HEK293T (cell line): ENCODE measurements around the gene FCN1.

Experiments
- FOXM1 ChIP-seq: fragments of 450-650 bp; IDR thresholded peaks from 2 replicates; pipeline ENCODE4 v1.6.1; 2017; ENCODE audit warnings: mild to moderate bottlenecking, borderline replicate concordance
- L3MBTL2 ChIP-seq: fragments of 450-650 bp; conservative IDR thresholded peaks from 2 replicates; pipeline ENCODE4 v1.6.1; 2016; ENCODE audit warnings: mild to moderate bottlenecking
- SP1 ChIP-seq: fragments of 450-650 bp; IDR thresholded peaks from 2 replicates; pipeline ENCODE4 v1.6.1; 2017

DNA sequence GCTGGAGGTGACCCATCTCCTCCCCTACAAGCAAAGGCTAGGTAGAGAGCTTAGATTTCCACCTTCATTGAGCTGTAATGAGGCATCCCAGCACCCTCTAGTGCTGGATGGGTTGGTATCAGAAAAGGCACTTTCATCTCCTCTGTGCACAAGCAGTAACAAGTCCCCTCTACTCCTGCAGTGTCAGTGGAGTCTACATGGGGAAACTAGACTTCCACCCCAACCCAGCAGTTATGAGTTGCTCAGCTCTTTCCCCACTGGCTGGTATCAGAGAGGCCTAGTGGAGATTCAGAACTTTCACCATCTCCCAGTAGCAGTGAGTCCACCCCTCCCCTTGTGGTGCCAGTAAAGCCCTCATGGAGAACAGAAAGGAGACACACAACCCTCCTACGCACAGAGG, 17.9 kb downstream of the FCN1 start:
- TF ChIP-seq FOXM1 (no peak), SP1 (no peak), L3MBTL2 (no peak)
